ENCODE results near the gene PPP2R2B.

Gene PPP2R2B

GRCh38 chr5:146821732-146822131, 56.8 kb downstream of the PPP2R2B start:
- no peak for DNase-seq

GRCh38 chr5:146820987-146821386, 57.6 kb downstream of the PPP2R2B start:
- no peak for DNase-seq

GRCh38 chr5:146818822-146819221, 59.7 kb downstream of the PPP2R2B start:
- DNase-seq: no peak

GRCh38 chr5:146817973-146818372, 60.6 kb downstream of the PPP2R2B start:
- DNase-seq: no peak

GRCh38 chr5:146816775-146817387, 61.7 kb downstream of the PPP2R2B start:
- DNase-seq: no peak

- no peak for DNase-seq
These were observed 63.1 kb downstream of the PPP2R2B start for GRCh38 chr5:146815411-146815810.

GRCh38 chr5:146813346-146814157, 65.0 kb downstream of the PPP2R2B start:
- DNase-seq: no peak

- DNase-seq: no peak
These were observed 73.5 kb downstream of the PPP2R2B start for GRCh38 chr5:146805081-146805480.

GRCh38 chr5:146802945-146803522, 75.5 kb downstream of the PPP2R2B start:
- no peak for DNase-seq

- no peak for DNase-seq
These were observed 78.9 kb downstream of the PPP2R2B start for GRCh38 chr5:146799671-146800070.

- DNase-seq: no peak
These were observed 79.3 kb downstream of the PPP2R2B start for GRCh38 chr5:146799231-146799630.

- DNase-seq: no peak
These were observed 80.9 kb downstream of the PPP2R2B start for GRCh38 chr5:146797658-146798057.

GRCh38 chr5:146796911-146797310, 81.6 kb downstream of the PPP2R2B start:
- no peak for DNase-seq

- DNase-seq: no peak
These were observed 82.4 kb downstream of the PPP2R2B start for GRCh38 chr5:146796144-146796543.

GRCh38 chr5:146794326-146795029, 84.1 kb downstream of the PPP2R2B start:
- DNase-seq: peak; percentile 25

- DNase-seq: no peak
These were observed 84.8 kb downstream of the PPP2R2B start for GRCh38 chr5:146793709-146794108.

GRCh38 chr5:146791471-146791870, 87.1 kb downstream of the PPP2R2B start:
- DNase-seq: no peak

GRCh38 chr5:146789712-146790653, 88.6 kb downstream of the PPP2R2B start:
- DNase-seq: no peak

- no peak for DNase-seq
These were observed 89.7 kb downstream of the PPP2R2B start for GRCh38 chr5:146788898-146789297.

- no peak for DNase-seq
These were observed 93.5 kb downstream of the PPP2R2B start for GRCh38 chr5:146785065-146785464.

GRCh38 chr5:146781157-146781556, 97.4 kb downstream of the PPP2R2B start:
- DNase-seq: no peak

- DNase-seq: no peak
These were observed 99.2 kb downstream of the PPP2R2B start for GRCh38 chr5:146779211-146779869.
